Stimulated activated CD4-positive, alpha-beta T cell treated with anti-CD3 and anti-CD28 coated beads, Interleukin-4, amount 100 ng/mL, for 4 hours (primary cell): ENCODE data around the gene MRAS.

Experiments used
- DNase-seq, 2 experiments: peaks; one replicate each; pipeline ENCODE4 v3.0.0-alpha.2; 2020

The MRAS gene

GRCh38 chr3:138347960-138348753 is at the start of gene MRAS:
TSS of gene MRAS (plus strand) at chr3:138348579. CDS start at chr3:138372884, 24,305 bp downstream.
- DNase-seq: peak in 1 of 2 experiments; percentile 19

GRCh38 chr3:138300647-138301046 is 47.7 kb upstream of the MRAS start:
- DNase-seq: no peak

DNA sequence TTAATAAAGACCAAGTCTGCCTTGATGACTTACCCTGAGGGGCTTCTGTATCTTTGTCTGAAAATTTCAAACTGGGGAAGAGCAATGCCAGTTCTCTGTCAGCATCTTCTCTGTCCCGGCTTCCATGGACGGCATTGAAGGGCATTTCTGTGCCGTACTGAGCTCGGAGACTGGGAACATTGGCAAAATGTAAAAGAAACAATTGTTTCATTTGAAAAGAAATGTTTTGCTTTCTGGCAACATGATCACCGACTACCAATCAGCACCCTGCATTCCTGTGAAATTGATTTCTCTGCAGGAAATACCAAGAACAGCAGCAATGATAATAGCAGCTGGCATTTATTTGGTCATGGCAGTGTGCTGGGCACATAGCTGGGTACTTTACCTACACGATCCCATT is 44.9 kb upstream of the MRAS start:
- no peak for DNase-seq

- no peak for DNase-seq
Measured at GRCh38 chr3:138307899-138308298, 40.5 kb upstream of the MRAS start.

DNA sequence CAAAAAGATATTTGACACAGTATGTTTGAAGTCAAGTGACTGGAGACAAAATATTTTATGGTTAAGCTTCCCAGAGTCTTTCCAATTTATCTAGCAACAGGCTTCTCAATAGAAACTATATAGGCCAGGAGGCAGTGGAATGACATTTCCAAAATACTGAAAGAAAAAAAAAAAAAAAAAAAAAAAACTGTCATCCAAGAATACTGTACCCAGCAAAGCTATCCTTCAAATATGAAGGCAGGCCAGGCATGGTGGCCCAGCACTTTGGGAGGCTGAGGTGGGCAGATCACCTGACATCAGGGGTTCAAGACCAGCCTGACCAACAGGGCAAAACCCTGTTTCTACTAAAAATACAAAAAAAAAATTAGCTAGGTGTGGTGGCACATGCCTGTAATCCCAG is 39.6 kb upstream of the MRAS start:
- no peak for DNase-seq

- DNase-seq: no peak
Measured at GRCh38 chr3:138310494-138310893, 37.9 kb upstream of the MRAS start.

DNA sequence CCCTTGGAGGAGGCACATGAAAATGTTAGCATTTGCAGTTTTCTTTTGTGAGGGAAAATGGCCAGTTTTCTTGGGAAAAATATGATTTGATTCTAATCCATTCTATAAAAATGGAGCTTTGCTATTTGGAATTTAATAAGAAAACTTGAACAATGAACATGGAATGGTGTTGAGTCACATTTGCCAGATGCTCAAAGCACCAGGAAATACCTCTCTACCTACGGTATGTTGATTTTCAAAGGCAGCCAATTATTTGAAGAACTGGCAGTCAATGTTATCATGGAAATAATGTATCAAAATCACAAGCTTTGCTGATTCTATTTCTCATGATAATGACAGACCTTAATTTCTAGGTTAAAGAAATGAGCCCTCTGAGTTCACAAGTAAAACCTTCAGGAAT is 33.6 kb upstream of the MRAS start:
- no peak for DNase-seq

DNA sequence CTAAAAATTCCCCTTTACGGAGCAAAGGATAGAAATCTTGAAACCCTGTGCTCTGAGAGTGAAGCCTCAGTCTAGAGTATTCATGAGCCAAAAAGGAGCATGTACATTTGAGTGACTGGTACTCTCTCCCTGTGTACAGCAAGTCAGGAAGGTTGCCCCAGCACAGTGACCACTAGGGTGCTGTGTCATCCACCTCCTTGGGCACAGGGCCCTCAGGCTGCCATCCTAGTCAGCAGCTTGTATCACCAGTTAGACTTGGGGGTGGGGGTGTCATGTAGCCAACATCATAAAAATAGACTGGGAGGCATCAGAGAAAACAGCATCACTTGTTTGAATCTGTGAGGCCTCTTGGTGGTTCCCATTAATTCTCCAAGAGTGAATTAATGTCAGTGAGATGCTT is 30.7 kb upstream of the MRAS start:
- DNase-seq: no peak

- no peak for DNase-seq
Measured at GRCh38 chr3:138323971-138324370, 24.4 kb upstream of the MRAS start.

GRCh38 chr3:138325990-138326389 is 22.4 kb upstream of the MRAS start:
- no peak for DNase-seq

DNA sequence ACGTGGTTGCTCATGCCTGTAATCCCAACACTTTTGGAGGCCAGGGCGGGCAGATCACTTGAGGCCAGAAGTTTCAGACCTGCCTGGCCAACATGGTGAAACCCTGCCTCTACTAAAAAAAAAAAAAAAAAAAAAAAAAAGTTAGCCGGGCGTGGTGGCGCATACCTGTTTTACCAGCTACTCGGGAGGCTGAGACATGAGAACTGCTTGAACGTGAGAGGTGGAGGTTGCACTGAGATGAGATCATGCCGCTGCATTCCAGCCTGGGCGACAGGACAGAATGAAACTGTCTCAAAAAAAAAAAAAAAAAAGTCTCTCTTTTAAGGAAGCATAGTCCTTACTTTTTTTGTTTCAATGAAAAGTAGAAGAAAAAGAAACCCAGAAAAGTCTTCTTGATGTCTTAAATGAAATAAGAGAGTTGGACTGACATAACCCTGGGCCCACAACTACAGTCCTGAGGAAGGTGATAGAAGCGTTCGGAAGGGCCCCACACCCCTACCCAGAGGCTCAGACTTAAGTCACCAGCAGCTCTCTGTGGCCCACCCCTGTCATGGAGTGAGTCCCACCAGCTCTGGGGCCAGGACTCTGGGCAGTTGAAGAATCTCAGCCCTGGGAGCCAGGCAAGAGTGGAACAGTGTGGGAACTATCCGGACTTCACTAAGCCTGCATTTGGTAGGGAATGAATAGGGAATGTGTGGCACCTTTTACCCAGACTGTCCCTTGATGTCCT is 21.3 kb upstream of the MRAS start:
- DNase-seq: no peak

DNA sequence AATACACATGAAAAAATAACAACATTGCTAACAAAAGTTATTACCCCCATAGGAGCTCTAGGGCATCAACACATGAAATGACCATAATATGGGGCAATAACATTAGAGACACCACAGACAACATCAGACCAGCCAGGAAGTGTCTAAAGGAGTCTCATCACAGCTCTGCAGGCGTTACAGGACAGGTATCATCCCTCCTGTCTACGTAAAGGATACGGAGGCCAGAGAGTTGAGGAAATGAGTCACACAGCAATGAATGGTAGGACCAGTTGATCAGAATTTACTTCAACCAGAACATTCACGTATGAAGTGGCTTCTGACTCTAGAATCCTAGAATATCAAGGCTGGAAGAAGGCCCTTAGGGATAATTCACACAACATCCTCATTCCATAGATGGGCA is 20.5 kb upstream of the MRAS start:
- no peak for DNase-seq

DNA sequence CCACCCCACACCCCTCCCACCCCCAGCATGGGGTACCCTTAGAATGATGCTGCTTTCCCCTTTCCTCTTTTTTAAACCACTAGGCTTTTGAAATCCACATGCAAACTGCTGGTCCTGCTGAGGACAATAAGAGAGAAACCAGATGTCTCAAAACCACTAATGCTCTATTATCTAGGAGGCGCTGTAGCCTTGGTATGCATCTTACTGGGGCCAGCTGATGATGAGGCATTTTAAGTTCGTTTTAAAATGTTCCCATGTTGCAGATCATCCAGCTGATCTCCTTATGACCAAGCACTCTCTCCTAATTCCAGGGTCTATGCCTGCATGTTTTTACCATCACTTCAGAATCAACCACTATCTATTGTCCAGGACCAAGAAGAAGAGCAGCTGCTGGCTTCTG is 20.0 kb upstream of the MRAS start:
- no peak for DNase-seq

GRCh38 chr3:138329127-138329983 is 19.0 kb upstream of the MRAS start, which contains the start of gene NME9:
TSS of gene NME9 (minus strand) at chr3:138329851. CDS start at chr3:138329335, 516 bp downstream.
- DNase-seq: peak; percentile 85 to 89

- no peak for DNase-seq
Measured at GRCh38 chr3:138329984-138330293, 18.4 kb upstream of the MRAS start.

DNA sequence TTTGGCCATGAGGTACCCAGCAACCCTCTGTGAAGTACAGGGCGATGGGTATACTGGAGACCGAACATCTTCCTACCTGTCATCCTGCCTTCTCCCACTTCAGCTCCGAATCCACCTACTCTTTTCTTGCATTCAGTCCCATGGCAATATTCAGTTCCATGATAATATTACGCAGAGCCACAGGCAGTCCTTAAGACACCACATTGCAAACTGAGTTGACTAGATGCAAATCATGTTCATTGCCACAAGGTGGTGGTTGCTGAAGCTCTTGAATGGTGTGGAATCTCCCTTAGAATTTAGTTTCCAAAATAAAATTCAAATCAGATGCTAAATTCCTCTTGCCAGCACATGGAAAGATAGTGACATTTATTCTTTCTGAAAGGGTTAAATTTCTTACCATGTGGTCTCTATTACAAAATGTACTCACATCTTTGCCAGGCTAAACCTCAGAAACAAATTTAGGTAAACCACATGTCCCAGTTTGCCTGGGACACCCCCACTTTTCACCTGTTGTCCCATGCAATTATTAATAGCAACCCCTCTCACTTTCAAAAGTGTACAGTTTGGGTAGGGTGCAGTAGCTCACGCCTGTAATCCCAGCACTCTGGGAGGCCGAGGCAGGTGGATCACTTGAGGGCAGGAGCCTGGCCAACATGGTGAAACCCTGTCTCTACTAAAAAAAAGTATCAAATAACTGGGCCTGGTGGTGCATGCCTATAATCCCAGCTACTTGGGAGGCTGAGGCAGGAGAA is 17.1 kb upstream of the MRAS start:
- DNase-seq: no peak

GRCh38 chr3:138332472-138333073 is 15.8 kb upstream of the MRAS start:
- no peak for DNase-seq

GRCh38 chr3:138334608-138335007 is 13.8 kb upstream of the MRAS start:
- no peak for DNase-seq

DNA sequence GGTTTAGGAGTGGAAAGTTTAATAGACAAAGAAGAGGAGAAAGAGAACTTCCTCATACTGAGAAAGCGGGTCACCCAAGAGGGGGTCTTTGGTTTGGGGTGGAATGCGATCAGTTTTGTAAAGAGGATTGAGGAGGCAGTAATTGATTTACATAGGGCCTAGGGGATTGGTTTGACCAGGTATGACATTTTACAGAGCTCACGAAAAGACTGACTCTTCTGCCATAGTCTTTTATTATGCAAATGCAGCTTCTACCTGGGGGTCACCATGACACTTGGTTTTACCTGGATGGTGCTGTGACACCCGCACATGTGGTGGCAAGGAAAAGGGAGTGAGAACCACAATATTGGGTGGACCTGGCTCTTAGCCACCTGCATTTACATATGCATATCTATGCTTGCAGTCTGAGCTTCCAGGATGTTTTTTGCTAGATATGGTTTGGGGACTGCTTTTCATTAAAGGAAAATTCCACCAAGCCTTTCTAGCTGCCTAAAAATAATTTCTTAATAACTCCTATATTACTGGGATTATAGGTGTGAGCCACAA is 11.9 kb upstream of the MRAS start:
- DNase-seq: no peak

GRCh38 chr3:138338244-138338643 is 10.1 kb upstream of the MRAS start:
- DNase-seq: no peak

GRCh38 chr3:138338811-138339210 is 9.6 kb upstream of the MRAS start:
- DNase-seq: no peak

DNA sequence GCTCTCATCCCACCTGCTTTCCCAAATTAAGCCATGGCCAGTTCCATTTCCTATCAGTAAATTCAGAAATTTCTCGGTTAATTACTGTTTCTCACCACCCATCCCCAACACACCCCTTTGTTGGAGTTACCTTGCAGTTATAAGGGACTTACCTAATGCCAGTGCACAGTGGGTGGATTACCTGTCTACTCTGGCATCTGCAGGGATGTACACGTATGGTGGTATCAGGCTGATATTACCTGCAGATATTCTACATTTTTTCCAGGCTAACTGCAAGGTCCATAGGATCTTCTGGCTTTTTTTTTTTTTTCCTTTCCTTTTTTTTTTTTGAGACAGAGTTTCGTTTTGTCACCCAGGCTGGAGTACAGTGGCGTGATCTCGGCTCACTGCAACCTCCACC is 7.9 kb upstream of the MRAS start:
- no peak for DNase-seq
